Measurements from ENCODE around the gene SCD. TPM values are rescaled to one million over a fixed set of nuclear protein-coding genes. Genes with fewer than 3 reads are reported as not detected.

Gene SCD
- total and polyA plus RNA-seq, 9 of the 15 experiments (the other 6 are each of a cell fraction or from before 2014, with no cell fraction given): 114 to 486 (median 188) TPM

- TF ChIP-seq TCF15 (CRISPR knock-in tag; IDR thresholded peaks at IDR 0.05): no peak
- TF ChIP-seq ZBTB8A (IDR thresholded peaks at IDR 0.05; ENCODE audit: partially characterized antibody): no peak
- no peak for TF ChIP-seq HEY1 (CRISPR knock-in tag; IDR thresholded peaks at IDR 0.05; ENCODE audit: borderline replicate concordance)
- no peak for TF ChIP-seq CEBPZ (IDR thresholded peaks at IDR 0.05; ENCODE audit: borderline replicate concordance, low read depth, low read length)
- TF ChIP-seq PTBP1 (IDR thresholded peaks at IDR 0.05; ENCODE audit: low read depth, low read length): no peak
Observed at GRCh38 chr10:100370714-100371481, 23.9 kb downstream of the SCD start (continued).
